GM12878 (cell line): Measurements from ENCODE around the gene BCO1. TPM values are rescaled to one million over a fixed set of nuclear protein-coding genes. Genes with fewer than 3 reads are reported as not detected.

Experiments
- ATAC-seq: fragments of 200-7000 bp; cut with Tn5 transposase; 3 replicates; pipeline ENCODE4 v1.9.1; 2020; ENCODE audit warnings: mild to moderate bottlenecking, moderate library complexity
- BruUV-seq: library from RNA; stranded (reverse); fragments of 400-500 nt; replicated peaks from 2 replicates; lab custom pipeline; 2021; lab: Mats Ljungman, UMichigan
- CTCF ChIA-PET: fragments of 300-600 bp; sonication (Branson Sonifier 250); formaldehyde crosslinking; extraction: SDS; loops from one replicate; lab custom pipeline; 2021; ENCODE audit warnings: inconsistent platforms; lab: Yijun Ruan, JAX
- POLR2A ChIA-PET: fragments of 350-600 bp; formaldehyde crosslinking; extraction: SDS; loops from one replicate; lab custom pipeline; 2021; ENCODE audit warnings: inconsistent platforms; lab: Charles Lee
- RAD21 ChIA-PET: fragments of 300-600 bp; sonication (Branson Sonifier 250); formaldehyde crosslinking; loops from one replicate; lab custom pipeline; 2023; ENCODE audit warnings: antibody characterized with exemption; ENCODE audit not compliant: unreplicated experiment; lab: Charles Lee
- SMC1A ChIA-PET: fragments of 300-600 bp; sonication (Branson Sonifier 250); formaldehyde crosslinking; loops from one replicate; lab custom pipeline; 2023; ENCODE audit not compliant: unreplicated experiment, uncharacterized antibody; lab: Charles Lee
- DNase-seq: peaks from one replicate; pipeline ENCODE4 v3.0.0-alpha.2; 2011; ENCODE audit warnings: low read depth, low spot score
- FAIRE-seq: peaks from 3 replicates; lab custom pipeline; 2011; peaks lifted over from hg19 to GRCh38; lab: Jason Lieb, UNC
- H2AFZ ChIP-seq: 2 replicates; pipeline ENCODE4 v1.6.0; 2011; ENCODE audit warnings: low read depth, low read length, control low read depth; ENCODE audit not compliant: control insufficient read depth
- H3K27ac ChIP-seq: 2 replicates; pipeline ENCODE4 v1.5.1; 2011; ENCODE audit warnings: control low read depth; ENCODE audit not compliant: control insufficient read depth, insufficient read depth
- H3K27me3 ChIP-seq, 2 experiments: replicated peaks in 1 of 2; 2 replicates each; pipeline versions ENCODE4 v1.6.0 to v1.6.1; 2011; ENCODE audit warnings: low read length in 1 of 2; ENCODE audit not compliant: control insufficient read depth in 2 of 2, insufficient read depth in 2 of 2
- H3K36me3 ChIP-seq, 2 experiments: 2 replicates each; pipeline ENCODE4 v1.5.1; 2011; ENCODE audit warnings: low read length in 1 of 2; ENCODE audit not compliant: control insufficient read depth in 2 of 2, insufficient read depth in 2 of 2
- H3K4me1 ChIP-seq: 2 replicates; pipeline ENCODE4 v1.6.1; 2011; ENCODE audit warnings: mild to moderate bottlenecking, low read length, moderate library complexity, mixed read lengths; ENCODE audit not compliant: control insufficient read depth, insufficient read depth
- H3K4me2 ChIP-seq: 2 replicates; pipeline ENCODE4 v1.6.0; 2011; ENCODE audit warnings: control low read depth; ENCODE audit not compliant: control insufficient read depth, insufficient read depth
- H3K4me3 ChIP-seq: fragments of 200-600 bp; sonication (generic); 2 replicates; pipeline ENCODE4 v1.5.1; 2016
- H3K79me2 ChIP-seq: 2 replicates; pipeline ENCODE4 v1.6.0; 2011; ENCODE audit warnings: low read length; ENCODE audit not compliant: control insufficient read depth, insufficient read depth
- H3K9ac ChIP-seq: 2 replicates; pipeline ENCODE4 v1.8.0; 2011; ENCODE audit warnings: low read length, control low read depth, mixed read lengths; ENCODE audit not compliant: control insufficient read depth, insufficient read depth
- H3K9me3 ChIP-seq: replicated peaks from 3 replicates; pipeline ENCODE4 v1.5.1; 2011; ENCODE audit warnings: mild to moderate bottlenecking, low read length; ENCODE audit not compliant: control insufficient read depth, insufficient read depth
- H4K20me1 ChIP-seq: 2 replicates; pipeline ENCODE4 v1.6.0; 2011; ENCODE audit not compliant: control insufficient read depth, insufficient read depth
- CBFB ChIP-seq: IDR thresholded peaks from 2 replicates; pipeline ENCODE4 v1.6.1; 2016; ENCODE audit warnings: antibody characterized with exemption, low read depth
- E2F8 ChIP-seq: fragments of 450-650 bp; IDR thresholded peaks from 2 replicates; pipeline ENCODE4 v1.6.1; 2018; ENCODE audit warnings: mild to moderate bottlenecking, low read depth, moderate library complexity; ENCODE audit not compliant: partially characterized antibody
- EP300 ChIP-seq, 2 experiments: fragments of 150-350 bp in 1 of 2; IDR thresholded peaks; 2 replicates each; pipeline ENCODE4 v1.6.1; 2011 to 2012; ENCODE audit warnings: low read depth in 2 of 2, low read length in 2 of 2, borderline replicate concordance in 1 of 2, improper control_type of control experiment in 1 of 2, inconsistent platforms in 1 of 2; ENCODE audit not compliant: control insufficient read depth in 1 of 2
- EZH2 ChIP-seq: IDR thresholded peaks from 2 replicates; pipeline ENCODE4 v1.6.1; 2012; ENCODE audit warnings: low read depth, mild to moderate bottlenecking, control low read depth, inconsistent platforms, low read length, borderline replicate concordance; ENCODE audit not compliant: control insufficient read depth
- KLF5 ChIP-seq: fragments of 450-650 bp; IDR thresholded peaks from 2 replicates; pipeline ENCODE4 v1.6.1; 2014; ENCODE audit warnings: mild to moderate bottlenecking; ENCODE audit not compliant: partially characterized antibody
- MYB ChIP-seq: fragments of 150-350 bp; IDR thresholded peaks from 2 replicates; pipeline ENCODE4 v1.6.1; 2014; ENCODE audit warnings: mild to moderate bottlenecking, low read depth, low read length, borderline replicate concordance
- NR2C2 ChIP-seq: IDR thresholded peaks from 2 replicates; pipeline ENCODE4 v1.6.1; 2011; ENCODE audit warnings: borderline replicate concordance, low read depth; ENCODE audit not compliant: control insufficient read depth, insufficient read length
- RB1 ChIP-seq: fragments of 450-650 bp; formaldehyde crosslinking; IDR thresholded peaks from 2 replicates; pipeline ENCODE4 v1.6.1; 2017; ENCODE audit warnings: mild to moderate bottlenecking, borderline replicate concordance
- SMAD5 ChIP-seq: IDR thresholded peaks from 2 replicates; pipeline ENCODE4 v1.6.1; 2016; ENCODE audit warnings: antibody characterized with exemption, low read depth
- STAT3 ChIP-seq: IDR thresholded peaks from 2 replicates; pipeline ENCODE4 v1.6.1; 2011; ENCODE audit warnings: low read depth, low read length, improper control_type of control experiment
- TAF1 ChIP-seq: IDR thresholded peaks from 2 replicates; pipeline ENCODE4 v1.6.1; 2011; ENCODE audit warnings: mild to moderate bottlenecking, low read depth, low read length, borderline replicate concordance
- TCF12 ChIP-seq: IDR thresholded peaks from 2 replicates; pipeline ENCODE4 v1.6.1; 2011; ENCODE audit warnings: low read depth, mild to moderate bottlenecking, low read length
- YY1 ChIP-seq: IDR thresholded peaks from 2 replicates; pipeline ENCODE4 v1.6.1; 2011; ENCODE audit warnings: low read depth, mild to moderate bottlenecking, low read length
- ZNF207 ChIP-seq: fragments of 450-650 bp; IDR thresholded peaks from 2 replicates; pipeline ENCODE4 v1.6.1; 2014; ENCODE audit warnings: antibody characterized with exemption, mild to moderate bottlenecking, borderline replicate concordance
- ZNF592 ChIP-seq: fragments of 450-650 bp; IDR thresholded peaks from 2 replicates; pipeline ENCODE4 v1.6.1; 2017; ENCODE audit warnings: mild to moderate bottlenecking, moderate library complexity
- ZZZ3 ChIP-seq: IDR thresholded peaks from 2 replicates; pipeline ENCODE4 v1.6.1; 2011; ENCODE audit warnings: low read depth; ENCODE audit not compliant: control insufficient read depth, insufficient read length
- WGBS: methylation state at CpG from one replicate; pipeline ENCODE4 v1.1.6; 2016; ENCODE audit warnings: low lambda C conversion rate; ENCODE audit not compliant: insufficient replicate concordance, insufficient coverage; ENCODE audit errors: missing lambda C conversion rate; 5-methylcytosine and 5-hydroxymethylcytosine counted together
- in situ Hi-C: fragments of 300-500 bp; cut with MboI; formaldehyde crosslinking; loops from 9 replicates; pipeline ENCODE4 v1.14.3; 2018; ENCODE audit warnings: mixed read lengths
- intact Hi-C: fragments of 100-400 bp; cut with micrococcal nuclease; formaldehyde crosslinking; loops from one replicate; pipeline ENCODE4 v1.14.2; 2022; ENCODE audit not compliant: unreplicated experiment
- polyA plus RNA-seq, 11 experiments: library from polyadenylated mRNA; depleted of rRNA in 4 of 11; unstranded in 6 of 11; stranded (reverse) in 5 of 11; fragments of >200 nt; fragmentation: Nextera tagmentation in 4 of 11; fragmentation: Illumina TruSeq in 1 of 11; extraction: Ambion mirVana in 4 of 11; extraction: Trizol in 1 of 11; gene quantifications; 1 replicate in 1 of 11; 2 replicates in 10 of 11; pipeline versions ENCODE4 v1.2.1 to v1.2.3, GENCODE V29; 2011 to 2016; ENCODE audit warnings: inconsistent platforms in 2 of 11, missing spikeins in 2 of 11, low read depth in 1 of 11
- total RNA-seq, 4 experiments: library from RNA; depleted of rRNA in 3 of 4; stranded (reverse); fragments of >200 nt in 3 of 4; fragmentation: Illumina TruSeq in 1 of 4; extraction: Trizol in 1 of 4; gene quantifications; 2 replicates each; pipeline versions ENCODE4 v1.2.1 to v1.2.3, GENCODE V29; 2013 to 2021
- TF ChIP-seq, protein P1 (sequence below): fragments of 150-350 bp; IDR thresholded peaks from 2 replicates; pipeline ENCODE4 v1.6.1; 2014; ENCODE audit warnings: mild to moderate bottlenecking, low read depth, low read length

BCO1 gene
- total and polyA plus RNA-seq, 10 of the 15 experiments (the other 5 are each of a cell fraction or from before 2014, with no cell fraction given) = 0.09 to 0.21 (median 0.14) TPM; not detected in 7

DNA sequence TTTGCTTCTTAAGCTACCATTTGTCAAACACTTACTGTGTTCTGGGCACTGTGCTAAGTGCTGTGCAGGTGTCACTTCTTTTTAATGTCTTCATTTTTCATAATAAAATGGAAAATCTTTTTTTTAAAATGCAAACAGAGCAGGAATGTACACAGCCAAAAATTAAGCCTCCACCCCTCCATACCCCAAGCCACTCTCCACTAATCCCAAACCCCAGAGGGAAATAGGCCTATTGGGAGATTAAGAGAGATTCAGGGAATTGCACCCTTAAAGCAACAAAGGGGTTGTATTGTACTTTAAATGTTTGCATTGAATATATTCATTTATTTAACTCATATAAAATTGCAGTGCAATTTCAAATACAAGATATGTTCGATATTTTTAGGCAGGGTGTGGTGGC is 47.7 kb downstream of the BCO1 start:
- no peak for DNase-seq
- RAD21 ChIA-PET = no interaction called here
- H3K9ac ChIP-seq = no peak overlapping the region
- no peaks in the 10 kb centered on the region for H3K9me3 ChIP-seq
- H3K4me1 ChIP-seq = no peaks in the 10 kb centered on the region
- intact Hi-C loops = no loop called here
- in situ Hi-C loops = no loop called here
- POLR2A ChIA-PET = no interaction called here
- WGBS = 32% methylated on average over 1 of the region's 1 CpG
- H3K4me3 ChIP-seq = no peak overlapping the region
- H2AFZ ChIP-seq = no peak overlapping the region
- no TSS peak for BruUV-seq
- H3K27ac ChIP-seq = no peak overlapping the region
- ATAC-seq = no peak
- CTCF ChIA-PET = no interaction called here
- H4K20me1 ChIP-seq = no peaks in the 10 kb centered on the region
- no peaks in the 10 kb centered on the region; a peak in 3 of 4 replicates for H3K27me3 ChIP-seq
- SMC1A ChIA-PET = no interaction called here
- no peak overlapping the region for H3K4me2 ChIP-seq
- FAIRE-seq = no peak
- no peaks in the 10 kb centered on the region for H3K36me3 ChIP-seq
- H3K79me2 ChIP-seq = no peaks in the 10 kb centered on the region
- TF ChIP-seq YY1 = no peak
- TF ChIP-seq, protein P1, sequence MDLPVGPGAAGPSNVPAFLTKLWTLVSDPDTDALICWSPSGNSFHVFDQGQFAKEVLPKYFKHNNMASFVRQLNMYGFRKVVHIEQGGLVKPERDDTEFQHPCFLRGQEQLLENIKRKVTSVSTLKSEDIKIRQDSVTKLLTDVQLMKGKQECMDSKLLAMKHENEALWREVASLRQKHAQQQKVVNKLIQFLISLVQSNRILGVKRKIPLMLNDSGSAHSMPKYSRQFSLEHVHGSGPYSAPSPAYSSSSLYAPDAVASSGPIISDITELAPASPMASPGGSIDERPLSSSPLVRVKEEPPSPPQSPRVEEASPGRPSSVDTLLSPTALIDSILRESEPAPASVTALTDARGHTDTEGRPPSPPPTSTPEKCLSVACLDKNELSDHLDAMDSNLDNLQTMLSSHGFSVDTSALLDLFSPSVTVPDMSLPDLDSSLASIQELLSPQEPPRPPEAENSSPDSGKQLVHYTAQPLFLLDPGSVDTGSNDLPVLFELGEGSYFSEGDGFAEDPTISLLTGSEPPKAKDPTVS = no peak
- no peak for TF ChIP-seq ZNF592
- TF ChIP-seq E2F8 = no peak
- TF ChIP-seq ZNF207 = no peak
- TF ChIP-seq ZZZ3 = no peak
- no peak for TF ChIP-seq KLF5
- no peak for TF ChIP-seq MYB
- no peak for TF ChIP-seq SMAD5
- no peak for TF ChIP-seq EP300 (IDR thresholded peaks at IDR 0.05; ENCODE audit: borderline replicate concordance in 1 of 2, control insufficient read depth in 1 of 2, low read depth in 2 of 2, low read length in 2 of 2)
- TF ChIP-seq CBFB = no peak
- TF ChIP-seq TAF1 = no peak
- TF ChIP-seq NR2C2 = no peak
- TF ChIP-seq EZH2 = no peak
- TF ChIP-seq STAT3 = no peak
- no peak for TF ChIP-seq TCF12
- no peak for TF ChIP-seq RB1
